Thoracic aorta (tissue), 2 donors: ENCODE data around the gene SGCD. TPM values are rescaled to one million over a fixed set of nuclear protein-coding genes. Genes with fewer than 3 reads are reported as not detected.
A peak's percentile ranks its signal among the peaks of the same experiment; 100 is the strongest.

Source experiments
- ATAC-seq: fragments of 150-250 bp; one replicate; pipeline ENCODE4 v1.8.0; 2017; ENCODE audit warnings: low read depth; ENCODE audit not compliant: insufficient number of reproducible peaks, low FRiP score
- DNase-seq: peaks from one replicate; pipeline ENCODE4 v3.0.0-alpha.2; 2020; ENCODE audit warnings: low spot score
- H3K27ac ChIP-seq, 2 donors: fragments of 200-600 bp; sonication (generic); 1 replicate in 1 of 2; 2 replicates in 1 of 2; pipeline ENCODE4 v1.5.1; 2016; ENCODE audit warnings: mild to moderate bottlenecking in 2 of 2, moderate library complexity in 2 of 2
- H3K27me3 ChIP-seq: fragments of 200-600 bp; sonication (generic); replicated peaks from 2 replicates; pipeline ENCODE4 v1.6.0; 2016; ENCODE audit warnings: mild to moderate bottlenecking; ENCODE audit not compliant: insufficient read depth
- H3K36me3 ChIP-seq: fragments of 200-600 bp; sonication (generic); one replicate; pipeline ENCODE4 v1.5.1; 2016
- H3K4me1 ChIP-seq, 2 donors: fragments of 200-600 bp; sonication (generic); 1 replicate in 1 of 2; 2 replicates in 1 of 2; pipeline versions ENCODE4 v1.5.1 to v1.6.0; 2016; ENCODE audit warnings: low read depth in 2 of 2, mild to moderate bottlenecking in 1 of 2; ENCODE audit not compliant: control insufficient read depth in 1 of 2
- H3K4me3 ChIP-seq: fragments of 200-600 bp; sonication (generic); 2 replicates; pipeline ENCODE4 v1.5.1; 2016; ENCODE audit warnings: mild to moderate bottlenecking
- H3K9me3 ChIP-seq: fragments of 200-600 bp; sonication (generic); 2 replicates; pipeline ENCODE4 v1.5.1; 2016
- CTCF ChIP-seq: fragments of 200-600 bp; sonication (generic); IDR thresholded peaks from one replicate; pipeline ENCODE4 v1.5.1; 2019; ENCODE audit warnings: antibody characterized with exemption
- total RNA-seq, 2 donors: library from RNA; depleted of rRNA; stranded (reverse); fragments of >200 nt; gene quantifications; one replicate each; pipeline versions ENCODE4 v1.1.0 to v1.2.3, GENCODE V29; 2016

The SGCD gene
- total RNA-seq, 2 donors from 2014 or later = 20.4 to 40.3 TPM

DNA sequence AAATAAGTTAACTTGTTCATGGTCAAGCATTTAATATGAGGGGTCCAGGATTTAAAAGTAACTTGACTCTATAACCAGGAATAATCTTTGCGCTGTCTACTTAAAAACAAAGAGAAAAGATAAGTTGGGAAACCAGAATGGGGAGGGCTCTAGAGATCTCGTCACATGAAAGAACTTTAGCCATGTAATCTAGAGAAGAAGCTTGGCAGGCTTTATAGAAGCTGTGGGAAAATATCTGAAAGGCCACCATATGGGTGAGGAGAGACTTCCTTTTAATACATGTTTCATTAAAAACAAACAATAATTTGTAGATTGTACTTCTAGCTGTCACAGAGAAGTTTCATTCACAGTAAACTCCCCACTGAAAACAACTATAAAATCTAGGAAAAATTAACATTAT is 476.4 kb downstream of the SGCD start:
- no peak for TF ChIP-seq CTCF
- DNase-seq (no peak), ATAC-seq (no peak)
- no peaks in the 10 kb centered on the region for H3K27me3 ChIP-seq
- no peaks in the 10 kb centered on the region for H3K4me1 ChIP-seq
- no peaks in the 10 kb centered on the region for H3K36me3 ChIP-seq
- no peaks in the 10 kb centered on the region for H3K9me3 ChIP-seq
- H3K4me3 ChIP-seq = no peak overlapping the region
- H3K27ac ChIP-seq = no peak overlapping the region

DNA sequence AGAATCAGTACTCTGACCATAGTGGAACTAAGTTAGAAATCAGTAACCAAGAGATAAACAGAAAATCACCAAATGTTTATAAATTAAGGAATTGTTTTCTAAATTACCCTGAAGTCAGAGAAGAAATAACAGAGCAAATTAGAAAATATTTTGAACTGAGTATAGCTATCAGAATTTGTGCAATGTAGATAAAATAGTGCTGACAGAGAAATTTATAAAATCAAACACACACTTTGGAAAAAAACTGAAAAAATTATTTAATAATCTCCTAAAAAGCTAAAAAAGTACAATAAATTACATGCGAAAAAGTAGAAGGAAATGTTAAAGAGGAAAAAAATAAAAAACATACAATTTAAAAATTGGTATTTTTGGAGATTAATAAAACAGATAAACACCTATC is 486.0 kb downstream of the SGCD start:
- Histone ChIP-seq H3K27ac (no peak overlapping the region), H3K4me3 (no peak overlapping the region), H3K36me3 (no peaks in the 10 kb centered on the region), H3K27me3 (no peaks in the 10 kb centered on the region), H3K4me1 (no peaks in the 10 kb centered on the region), H3K9me3 (no peaks in the 10 kb centered on the region)
- DNase-seq = no peak
- TF ChIP-seq CTCF = no peak
- no peak for ATAC-seq

DNA sequence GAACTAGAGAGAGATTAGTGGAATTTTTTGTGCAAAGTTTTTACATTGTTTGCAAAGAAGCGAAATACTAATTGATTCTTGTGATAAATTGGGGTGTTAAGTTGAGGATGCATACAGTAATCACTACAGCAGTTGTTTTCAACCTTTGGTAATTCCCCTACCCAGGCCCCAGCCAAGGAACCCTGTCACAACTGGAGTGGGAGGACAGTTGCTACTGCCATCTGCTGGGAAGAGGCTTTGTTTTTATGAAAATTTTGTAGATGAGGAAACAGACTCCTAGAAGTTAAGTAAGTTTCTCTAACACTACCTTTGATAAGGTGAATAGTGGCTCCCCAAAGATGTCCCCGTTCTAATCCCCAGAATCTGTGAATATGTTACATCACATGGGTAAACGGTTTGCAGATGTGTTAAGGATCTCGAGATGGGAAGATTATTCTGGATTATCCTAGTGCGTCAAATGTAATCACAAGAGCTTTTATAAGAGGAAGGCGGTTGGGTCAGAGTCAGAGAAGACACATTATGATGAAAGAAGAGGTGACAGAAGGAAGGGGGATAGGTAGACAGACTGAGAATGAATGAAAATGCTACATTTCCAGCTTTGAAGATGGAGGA is 489.1 kb downstream of the SGCD start:
- Histone ChIP-seq H3K4me3 (no peak overlapping the region), H3K9me3 (no peaks in the 10 kb centered on the region), H3K27me3 (no peaks in the 10 kb centered on the region), H3K27ac (no peak overlapping the region), H3K36me3 (no peaks in the 10 kb centered on the region), H3K4me1 (no peaks in the 10 kb centered on the region)
- peak; percentile 19 for TF ChIP-seq CTCF
- ATAC-seq = no peak
- DNase-seq = no peak
